ENCODE measurements around the gene SRPK2.
"Not testable (repeated sequence)": the region's sequence is repeated elsewhere in the genome, so short reads cannot be mapped to it uniquely, and the experiment has no call there.

DNA sequence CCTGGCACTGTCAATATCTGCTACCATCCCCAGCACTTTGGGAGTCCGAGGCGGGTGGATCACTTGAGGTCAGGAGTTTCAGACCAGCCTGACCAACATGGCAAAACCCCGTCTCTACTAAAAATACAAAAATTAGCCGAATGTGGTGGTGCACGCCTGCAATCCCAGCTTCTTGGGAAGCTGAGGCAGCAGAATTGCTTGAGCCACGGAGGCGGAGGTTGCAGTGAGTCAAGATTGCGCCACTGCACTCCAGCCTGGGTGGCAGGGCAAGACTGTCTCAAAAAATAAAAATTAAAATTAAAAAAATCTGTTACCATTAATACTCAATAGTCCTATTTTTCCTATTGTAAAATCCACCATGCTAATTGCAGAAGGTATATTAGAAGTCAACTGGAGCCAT, 64.1 kb downstream of the SRPK2 start:
- TF ChIP-seq EZH2 (IDR thresholded peaks at IDR 0.05); POLR2AphosphoS5 (IDR thresholded peaks at IDR 0.05; ENCODE audit: borderline replicate concordance, low read depth, low read length): not testable (repeated sequence)

Data from SK-N-MC (cell line).